Epithelial cell of proximal tubule (primary cell): ENCODE results near the gene FAM83G. TPM values are rescaled to one million over a fixed set of nuclear protein-coding genes. Genes with fewer than 3 reads are reported as not detected.

Experiments
- DNase-seq: peaks from one replicate; pipeline ENCODE4 v3.0.0-alpha.2; 2011; ENCODE audit warnings: low read depth
- H3K4me3 ChIP-seq: 2 replicates; pipeline ENCODE4 v1.5.1; 2011; ENCODE audit warnings: low read depth, mild to moderate bottlenecking, low read length
- total RNA-seq: library from RNA; depleted of rRNA; stranded (reverse); fragments of >200 nt; gene quantifications from 2 replicates; pipeline ENCODE4 v1.2.3, GENCODE V29; 2015
- TF ChIP-seq, protein P1 (sequence below): conservative IDR thresholded peaks from 2 replicates; pipeline ENCODE4 v1.5.1; 2012; ENCODE audit warnings: low read depth, mild to moderate bottlenecking, low read length

FAM83G gene
- total RNA-seq, 1 donor from 2014 or later, result 19.3 TPM

DNA sequence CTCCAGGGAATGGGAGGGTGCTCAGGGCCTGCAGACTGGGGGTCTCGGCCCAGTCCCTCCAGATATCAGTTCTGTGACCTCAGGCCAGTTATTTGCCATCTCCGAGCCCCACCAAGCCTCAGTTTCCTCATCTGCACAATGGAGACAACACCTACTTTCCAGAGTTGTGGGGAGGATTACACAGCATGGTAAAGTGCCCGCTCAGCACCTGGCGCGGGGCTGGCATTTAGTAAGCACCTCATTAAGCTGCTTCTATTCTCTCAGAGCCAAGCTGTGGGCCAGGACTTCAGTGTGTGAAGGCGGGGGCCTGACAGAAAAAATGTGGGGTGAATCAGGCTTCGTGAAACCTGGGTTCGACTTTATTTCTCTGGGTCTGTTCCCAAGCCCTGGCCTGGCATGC, 5.2 kb downstream of the FAM83G start:
- H3K4me3 ChIP-seq, result no peak overlapping the region
- no peak for DNase-seq
- TF ChIP-seq, protein P1, sequence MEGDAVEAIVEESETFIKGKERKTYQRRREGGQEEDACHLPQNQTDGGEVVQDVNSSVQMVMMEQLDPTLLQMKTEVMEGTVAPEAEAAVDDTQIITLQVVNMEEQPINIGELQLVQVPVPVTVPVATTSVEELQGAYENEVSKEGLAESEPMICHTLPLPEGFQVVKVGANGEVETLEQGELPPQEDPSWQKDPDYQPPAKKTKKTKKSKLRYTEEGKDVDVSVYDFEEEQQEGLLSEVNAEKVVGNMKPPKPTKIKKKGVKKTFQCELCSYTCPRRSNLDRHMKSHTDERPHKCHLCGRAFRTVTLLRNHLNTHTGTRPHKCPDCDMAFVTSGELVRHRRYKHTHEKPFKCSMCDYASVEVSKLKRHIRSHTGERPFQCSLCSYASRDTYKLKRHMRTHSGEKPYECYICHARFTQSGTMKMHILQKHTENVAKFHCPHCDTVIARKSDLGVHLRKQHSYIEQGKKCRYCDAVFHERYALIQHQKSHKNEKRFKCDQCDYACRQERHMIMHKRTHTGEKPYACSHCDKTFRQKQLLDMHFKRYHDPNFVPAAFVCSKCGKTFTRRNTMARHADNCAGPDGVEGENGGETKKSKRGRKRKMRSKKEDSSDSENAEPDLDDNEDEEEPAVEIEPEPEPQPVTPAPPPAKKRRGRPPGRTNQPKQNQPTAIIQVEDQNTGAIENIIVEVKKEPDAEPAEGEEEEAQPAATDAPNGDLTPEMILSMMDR, result no peak

DNA sequence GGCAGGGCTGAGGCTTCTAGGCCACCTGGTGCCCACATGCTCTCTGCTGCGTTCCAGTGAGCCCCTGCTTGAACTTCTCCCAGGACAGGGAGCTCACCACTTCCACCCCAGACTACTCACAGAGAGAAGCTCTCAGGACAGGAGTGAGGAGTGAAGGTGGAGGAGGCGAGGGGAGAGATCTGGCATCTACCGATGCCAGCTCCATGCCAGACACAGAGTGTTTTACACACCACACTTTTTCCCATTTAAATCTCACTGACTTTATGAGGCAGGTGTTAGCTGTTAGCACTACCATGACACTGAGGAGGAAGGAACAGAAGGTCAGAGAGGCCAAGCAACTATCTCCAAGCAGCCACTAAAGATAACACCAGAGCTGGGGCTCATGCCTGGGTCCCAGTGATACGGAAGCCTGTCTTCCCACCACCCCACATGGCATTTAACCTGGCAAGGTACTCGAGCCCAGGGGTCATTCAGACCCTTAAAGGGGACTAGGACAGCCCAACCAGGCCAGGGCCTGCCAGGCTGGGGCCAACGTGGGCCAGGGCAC, 6.8 kb downstream of the FAM83G start:
- DNase-seq, result no peak
- H3K4me3 ChIP-seq, result no peak overlapping the region
- TF ChIP-seq, protein P1, result no peak

DNA sequence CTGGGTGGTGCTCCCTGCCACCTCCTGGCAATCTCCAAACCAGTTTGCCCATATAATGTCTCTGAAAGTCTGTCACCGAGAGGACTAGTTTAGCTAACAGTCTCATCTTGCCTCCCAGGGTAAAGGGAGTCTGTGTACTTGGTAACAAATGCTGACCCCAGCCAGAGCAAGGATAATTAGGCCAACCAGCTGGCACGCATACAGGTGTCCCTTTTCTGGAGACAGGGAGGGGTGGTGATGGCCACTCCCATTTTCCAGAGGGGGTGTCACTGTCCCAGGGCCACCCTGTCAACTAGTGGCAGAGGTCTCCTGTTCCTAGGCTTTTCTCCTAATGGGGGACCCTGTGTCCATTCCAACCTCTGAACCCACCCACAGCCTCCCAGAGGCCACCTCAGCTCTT, 8.1 kb downstream of the FAM83G start:
- H3K4me3 ChIP-seq, result no peak overlapping the region
- TF ChIP-seq, protein P1, result no peak
- no peak for DNase-seq

DNA sequence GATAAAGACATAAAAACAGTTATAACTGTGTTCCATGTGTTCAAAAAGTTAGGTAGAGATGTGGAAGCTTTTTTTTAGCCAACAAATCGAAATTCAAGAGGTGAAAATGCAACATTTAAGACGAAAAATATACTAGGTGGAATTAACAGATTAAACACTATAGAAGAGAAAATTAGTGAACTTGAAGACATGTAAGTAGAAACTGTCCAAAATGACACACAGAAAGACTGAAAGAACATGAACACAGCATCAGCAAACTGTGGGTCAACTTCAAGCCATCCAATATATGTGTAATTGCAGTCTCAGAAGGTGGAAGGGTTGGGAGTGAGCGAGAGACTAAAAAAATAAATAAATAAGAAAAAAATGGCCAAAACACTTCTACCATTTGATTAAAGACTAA, 9.3 kb downstream of the FAM83G start:
- TF ChIP-seq, protein P1, result no peak
- no peak for DNase-seq
- H3K4me3 ChIP-seq, result no peak overlapping the region

- TF ChIP-seq, protein P1, result no peak
- no peak for DNase-seq
- H3K4me3 ChIP-seq, result no peak overlapping the region
Observed at GRCh38 chr17:18994631-18995030, 9.9 kb downstream of the FAM83G start.

- TF ChIP-seq, protein P1, result no peak
- no peak overlapping the region for H3K4me3 ChIP-seq
- no peak for DNase-seq
Observed at GRCh38 chr17:18993905-18994526, 10.5 kb downstream of the FAM83G start.
